HEK293T (cell line): ENCODE data around the gene C17orf100.

Source experiments
- CTCF ChIA-PET: fragments of 350-600 bp; formaldehyde crosslinking; extraction: SDS; loops from one replicate; lab custom pipeline; 2021; ENCODE audit warnings: antibody characterized with exemption, inconsistent platforms; lab: Yijun Ruan, JAX
- POLR2A ChIA-PET: fragments of 350-600 bp; formaldehyde crosslinking; extraction: SDS; loops from one replicate; lab custom pipeline; 2020; ENCODE audit warnings: antibody characterized with exemption, inconsistent platforms; lab: Yijun Ruan, JAX
- DNase-seq: peaks from one replicate; pipeline ENCODE4 v3.0.0; 2012; ENCODE audit warnings: mixed read lengths; ENCODE audit errors: extremely low spot score
- ARNT ChIP-seq: fragments of 450-650 bp; IDR thresholded peaks from 2 replicates; pipeline ENCODE4 v1.6.1; 2017; ENCODE audit warnings: mild to moderate bottlenecking
- BHLHE40 ChIP-seq: fragments of 450-650 bp; IDR thresholded peaks from 2 replicates; pipeline ENCODE4 v1.6.1; 2016; ENCODE audit warnings: mild to moderate bottlenecking, moderate library complexity, borderline replicate concordance
- CTBP1 ChIP-seq: fragments of 450-650 bp; IDR thresholded peaks from 2 replicates; pipeline ENCODE4 v1.6.1; 2016; ENCODE audit warnings: borderline replicate concordance
- ELF4 ChIP-seq: fragments of 450-650 bp; IDR thresholded peaks from 2 replicates; pipeline ENCODE4 v1.6.1; 2017; ENCODE audit warnings: antibody characterized with exemption
- FOXA1 ChIP-seq: fragments of 450-650 bp; IDR thresholded peaks from 2 replicates; pipeline ENCODE4 v1.6.1; 2016; ENCODE audit warnings: mild to moderate bottlenecking
- FOXK2 ChIP-seq: fragments of 450-650 bp; IDR thresholded peaks from 2 replicates; pipeline ENCODE4 v1.6.1; 2016; ENCODE audit warnings: mild to moderate bottlenecking
- FOXM1 ChIP-seq: fragments of 450-650 bp; IDR thresholded peaks from 2 replicates; pipeline ENCODE4 v1.6.1; 2017; ENCODE audit warnings: mild to moderate bottlenecking, borderline replicate concordance
- HDGF ChIP-seq: fragments of 450-650 bp; IDR thresholded peaks from 2 replicates; pipeline ENCODE4 v1.6.1; 2017; ENCODE audit warnings: antibody characterized with exemption, borderline replicate concordance
- L3MBTL2 ChIP-seq: fragments of 450-650 bp; conservative IDR thresholded peaks from 2 replicates; pipeline ENCODE4 v1.6.1; 2016; ENCODE audit warnings: mild to moderate bottlenecking
- LEF1 ChIP-seq: fragments of 450-650 bp; IDR thresholded peaks from 2 replicates; pipeline ENCODE4 v1.6.1; 2017; ENCODE audit warnings: mild to moderate bottlenecking, borderline replicate concordance
- NFRKB ChIP-seq: fragments of 450-650 bp; IDR thresholded peaks from 2 replicates; pipeline ENCODE4 v1.6.1; 2016; ENCODE audit warnings: mild to moderate bottlenecking, moderate library complexity
- PKNOX1 ChIP-seq: fragments of 450-650 bp; IDR thresholded peaks from 2 replicates; pipeline ENCODE4 v1.6.1; 2016
- SP1 ChIP-seq: fragments of 450-650 bp; IDR thresholded peaks from 2 replicates; pipeline ENCODE4 v1.6.1; 2017
- SUZ12 ChIP-seq: fragments of 450-650 bp; IDR thresholded peaks from 2 replicates; pipeline ENCODE4 v1.6.1; 2016; ENCODE audit warnings: mild to moderate bottlenecking
- TARDBP ChIP-seq: fragments of 450-650 bp; IDR thresholded peaks from 2 replicates; pipeline ENCODE4 v1.6.1; 2016
- ZNF384 ChIP-seq: fragments of 450-650 bp; IDR thresholded peaks from 2 replicates; pipeline ENCODE4 v1.6.1; 2016

C17orf100 gene

GRCh38 chr17:6651354-6651918, at the start of gene C17orf100, which contains the start of gene MED31:
TSS of gene C17orf100 (plus strand) at chr17:6651762. CDS start at chr17:6651914, 152 bp downstream.
TSS of gene MED31 (minus strand) at chr17:6651605. CDS start at chr17:6651528, 77 bp downstream.
- POLR2A ChIA-PET = interaction anchor here (1.0 to 2.4 kb wide), 4 partner anchors 10 to 384 kb away, joined by 4 to 12 read pairs (median 8); partner anchors contain the start of gene SLC16A13
- DNase-seq = peak; percentile 95
- CTCF ChIA-PET = no interaction called here

GRCh38 chr17:6602141-6602540, 49.4 kb upstream of the C17orf100 start:
- POLR2A ChIA-PET = no interaction called here
- no peak for DNase-seq
- TF ChIP-seq FOXK2 (no peak), FOXM1 (no peak), ARNT (no peak), BHLHE40 (no peak), FOXA1 (no peak), SUZ12 (no peak), NFRKB (no peak), TARDBP (no peak), L3MBTL2 (no peak)
- CTCF ChIA-PET = no interaction called here

More at GRCh38 chr17:6651354-6651918, at the start of gene C17orf100, which contains the start of gene MED31:
- TF ChIP-seq CTBP1 (no peak), SUZ12 (no peak), ARNT (no peak), ZNF384 (no peak), SP1 (no peak), ELF4 (peak; percentile 47; the same call in 1 of the 2 replicates), BHLHE40 (no peak), FOXK2 (no peak)

GRCh38 chr17:6603744-6604325, 47.7 kb upstream of the C17orf100 start:
- POLR2A ChIA-PET = no interaction called here
- DNase-seq = no peak

GRCh38 chr17:6605142-6605541, 46.4 kb upstream of the C17orf100 start:
- TF ChIP-seq HDGF (no peak), TARDBP (no peak)
- DNase-seq = no peak
- CTCF ChIA-PET = no interaction called here
- POLR2A ChIA-PET = no interaction called here

More at GRCh38 chr17:6603744-6604325, 47.7 kb upstream of the C17orf100 start:
- TF ChIP-seq FOXK2 = no peak
- TF ChIP-seq SUZ12 = no peak
- TF ChIP-seq LEF1 = no peak
- no peak for TF ChIP-seq NFRKB
- no peak for TF ChIP-seq ZNF384
- TF ChIP-seq SP1 = no peak
- TF ChIP-seq ELF4 = no peak
- CTCF ChIA-PET = no interaction called here

- TF ChIP-seq ZNF384 = no peak
- TF ChIP-seq SUZ12 = no peak
- TF ChIP-seq NFRKB = no peak
- TF ChIP-seq PKNOX1 = no peak
- no peak for TF ChIP-seq ARNT
- TF ChIP-seq FOXK2 = no peak
- TF ChIP-seq L3MBTL2 = no peak
- TF ChIP-seq FOXA1 = no peak
- TF ChIP-seq TARDBP = no peak
- TF ChIP-seq CTBP1 = no peak
- no peak for TF ChIP-seq SP1
- TF ChIP-seq BHLHE40 = no peak
- TF ChIP-seq LEF1 = no peak
- no peak for TF ChIP-seq FOXM1
- no peak for TF ChIP-seq ELF4
- TF ChIP-seq HDGF = no peak
- CTCF ChIA-PET = no interaction called here
- no peak for DNase-seq
These were observed 43.2 kb upstream of the C17orf100 start for GRCh38 chr17:6608321-6608720.

GRCh38 chr17:6610011-6610410, 41.6 kb upstream of the C17orf100 start:
- ChIA-PET CTCF (no interaction called here), POLR2A (no interaction called here)
- TF ChIP-seq FOXA1 (no peak), SP1 (no peak), HDGF (no peak), TARDBP (no peak), FOXM1 (no peak), SUZ12 (no peak), ARNT (no peak), LEF1 (no peak), CTBP1 (no peak), BHLHE40 (no peak), ELF4 (no peak), NFRKB (no peak), ZNF384 (no peak), FOXK2 (no peak), PKNOX1 (no peak), L3MBTL2 (no peak)
- no peak for DNase-seq

More at GRCh38 chr17:6608321-6608720, 43.2 kb upstream of the C17orf100 start:
- POLR2A ChIA-PET = no interaction called here

GRCh38 chr17:6611231-6611630, 40.3 kb upstream of the C17orf100 start:
- TF ChIP-seq FOXK2 = no peak
- TF ChIP-seq HDGF = no peak
- POLR2A ChIA-PET = no interaction called here
- CTCF ChIA-PET = no interaction called here
- DNase-seq = no peak
